GM18498 (cell line): ENCODE measurements around the gene CC2D1A.
A peak's percentile ranks its signal among the peaks of the same experiment; 100 is the strongest.

ENCODE experiments used
- ATAC-seq: cut with Tn5 transposase; IDR thresholded peaks from one replicate; pipeline ENCODE4 v1.9.1; 2021; ENCODE audit warnings: mild to moderate bottlenecking, moderate library complexity; ENCODE audit not compliant: unreplicated experiment

CC2D1A gene

DNA sequence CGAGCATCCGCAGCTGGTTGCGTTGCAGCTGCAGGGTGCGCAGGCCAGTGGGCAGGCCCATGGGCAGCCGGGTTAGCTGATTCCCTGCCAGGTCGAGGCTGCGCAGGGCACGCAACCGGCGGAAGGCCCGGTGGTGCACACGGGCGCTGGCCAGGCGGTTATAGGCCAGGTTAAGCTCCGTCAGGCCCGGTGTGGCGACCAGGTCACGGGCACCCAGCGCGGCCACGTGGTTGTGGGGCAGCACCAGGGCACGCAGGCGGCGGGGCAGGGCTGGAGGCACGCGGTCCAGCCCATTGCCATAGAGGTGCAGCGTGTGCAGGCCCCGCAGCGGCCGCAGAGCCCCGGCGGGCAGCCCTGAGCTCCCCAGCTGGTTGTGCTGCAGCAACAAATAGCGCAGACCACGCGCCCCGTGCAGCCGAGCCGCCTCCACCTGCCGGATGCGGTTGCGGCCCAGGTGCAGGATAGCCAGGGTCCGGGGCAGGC, 27.0 kb downstream of the CC2D1A start:
- no peak for ATAC-seq

DNA sequence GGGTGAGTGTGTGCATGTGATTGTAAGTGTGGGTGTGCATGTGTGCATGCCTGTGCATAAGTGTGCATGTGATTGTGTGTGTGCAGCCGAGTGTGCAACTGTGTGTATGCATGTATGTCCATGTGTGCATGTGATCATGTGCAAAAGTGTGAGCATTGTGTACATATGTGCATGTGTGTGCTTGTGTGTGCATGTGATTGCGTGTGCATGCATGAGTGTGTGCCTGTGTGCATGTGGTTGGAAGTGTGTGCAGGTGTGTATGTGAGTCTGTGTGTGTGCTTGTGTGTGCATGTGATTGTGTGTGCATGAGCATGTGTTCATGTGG, 28.7 kb downstream of the CC2D1A start:
- ATAC-seq, result no peak

DNA sequence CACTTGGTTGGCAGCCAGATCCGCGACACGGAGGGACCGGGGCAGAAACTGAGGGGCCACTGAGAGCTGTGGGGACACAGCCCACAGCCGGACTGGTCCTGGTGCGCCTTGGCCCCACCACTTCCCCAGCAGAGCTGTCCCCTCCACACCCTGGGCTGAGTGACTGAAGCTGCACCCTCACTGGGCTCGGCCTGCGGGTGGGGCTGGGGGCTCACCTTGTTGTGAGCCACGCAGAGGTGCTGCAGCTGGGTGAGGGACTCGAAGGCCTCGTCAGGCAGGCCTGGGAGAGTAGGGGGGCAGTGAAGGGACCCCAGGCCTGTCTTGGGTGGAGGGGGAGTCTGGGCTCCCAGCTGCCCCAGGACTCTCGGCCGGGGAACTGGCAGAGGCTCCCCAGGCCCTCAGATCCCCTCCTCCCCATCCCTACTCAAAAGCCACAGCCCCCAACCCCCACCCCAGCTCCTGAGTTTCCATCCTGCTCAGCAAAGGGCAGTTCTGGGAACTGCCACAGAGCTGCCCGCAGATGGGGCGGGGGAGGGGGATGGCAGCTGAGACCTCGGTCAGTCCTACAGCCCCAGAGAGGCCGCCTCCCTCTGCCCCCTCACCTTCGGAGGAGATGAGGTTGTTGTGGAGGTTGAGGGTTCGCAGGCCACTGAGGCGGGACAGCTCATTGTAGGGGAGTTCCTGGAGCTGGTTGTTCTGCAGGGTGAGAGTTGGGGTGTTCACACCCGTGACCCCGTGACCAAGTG, 29.9 kb downstream of the CC2D1A start:
- ATAC-seq, result no peak

DNA sequence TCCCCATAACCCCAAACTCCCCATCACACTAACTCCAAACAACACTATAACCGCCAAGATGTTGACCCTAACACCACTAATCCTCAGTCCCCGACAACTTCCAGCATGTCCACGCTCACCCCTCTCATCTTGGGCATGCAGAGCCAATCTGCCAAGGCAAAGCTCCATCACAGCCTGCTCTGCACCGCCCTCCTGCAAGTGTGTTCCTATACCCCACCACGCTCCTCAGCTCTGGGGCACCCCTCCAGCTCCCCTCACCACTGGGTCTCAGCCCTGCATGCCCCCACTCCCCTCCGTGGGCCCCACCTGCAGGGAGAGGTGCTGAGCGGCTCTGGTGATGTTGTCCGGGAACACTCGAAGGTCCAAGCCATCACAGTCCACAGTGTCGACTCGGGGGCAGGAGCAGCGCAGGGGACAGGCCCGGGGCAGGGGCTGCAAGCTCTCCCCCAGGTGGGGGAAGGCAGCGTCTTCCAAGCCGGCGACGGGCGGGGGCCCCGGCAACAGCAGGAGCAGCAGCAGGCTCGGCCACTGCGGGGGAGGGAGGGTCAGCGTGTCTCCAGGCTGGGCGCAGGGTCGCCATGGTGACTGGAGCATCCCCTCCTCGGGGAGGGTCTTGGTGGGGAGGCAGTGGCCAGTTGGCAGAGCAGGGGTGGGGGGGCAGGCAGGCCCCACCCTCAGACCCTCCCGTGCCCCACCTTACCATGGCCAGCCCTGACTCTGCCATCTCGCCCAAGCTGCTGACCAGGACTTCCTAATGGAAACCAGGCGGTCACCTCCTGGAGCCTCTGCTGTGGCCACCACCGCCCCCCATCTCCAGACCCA, 31.7 kb downstream of the CC2D1A start:
- no peak for ATAC-seq

DNA sequence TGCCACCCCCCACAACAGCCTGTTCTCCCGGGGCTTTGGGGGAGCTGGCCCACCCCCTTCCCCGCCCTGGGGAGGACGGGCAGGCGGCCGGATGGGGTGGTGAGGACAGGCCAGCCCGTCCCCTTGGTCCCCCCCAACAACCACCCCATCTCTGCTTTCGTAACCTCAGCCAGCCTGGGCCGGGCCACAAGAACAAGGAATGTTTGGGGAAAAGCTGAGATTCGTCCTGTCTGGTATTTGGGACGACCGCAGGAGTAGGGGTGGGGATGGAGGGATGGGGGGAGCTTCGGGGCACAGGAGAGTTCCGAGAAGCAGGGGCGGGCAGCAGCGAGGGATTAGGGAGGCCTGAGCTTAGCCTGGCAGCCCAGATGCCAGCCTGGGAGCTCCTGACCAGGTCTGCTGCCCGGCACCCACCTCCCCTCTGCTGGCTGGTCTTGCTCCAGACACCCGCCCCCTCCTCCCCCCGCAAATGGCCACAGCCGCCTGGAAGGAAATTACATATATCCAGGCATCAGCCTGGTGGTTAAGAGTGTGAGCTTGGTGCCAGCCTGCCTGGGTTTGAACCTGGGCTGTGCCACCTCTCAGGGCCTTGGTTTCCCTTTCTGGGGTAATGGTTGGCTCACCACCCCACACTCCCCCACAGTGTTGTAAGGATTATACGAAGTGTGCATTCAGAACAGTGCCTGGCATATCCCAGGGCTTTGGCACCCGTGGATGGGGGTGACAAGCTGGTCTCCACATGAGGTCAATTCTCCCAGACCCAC, 32.5 kb downstream of the CC2D1A start, which contains the start of gene PODNL1:
TSS of gene PODNL1 (minus strand) at position 117 of the 764 bp plus-strand sequence. CDS start 236 bp downstream, outside the sequence.
- ATAC-seq, result no peak

DNA sequence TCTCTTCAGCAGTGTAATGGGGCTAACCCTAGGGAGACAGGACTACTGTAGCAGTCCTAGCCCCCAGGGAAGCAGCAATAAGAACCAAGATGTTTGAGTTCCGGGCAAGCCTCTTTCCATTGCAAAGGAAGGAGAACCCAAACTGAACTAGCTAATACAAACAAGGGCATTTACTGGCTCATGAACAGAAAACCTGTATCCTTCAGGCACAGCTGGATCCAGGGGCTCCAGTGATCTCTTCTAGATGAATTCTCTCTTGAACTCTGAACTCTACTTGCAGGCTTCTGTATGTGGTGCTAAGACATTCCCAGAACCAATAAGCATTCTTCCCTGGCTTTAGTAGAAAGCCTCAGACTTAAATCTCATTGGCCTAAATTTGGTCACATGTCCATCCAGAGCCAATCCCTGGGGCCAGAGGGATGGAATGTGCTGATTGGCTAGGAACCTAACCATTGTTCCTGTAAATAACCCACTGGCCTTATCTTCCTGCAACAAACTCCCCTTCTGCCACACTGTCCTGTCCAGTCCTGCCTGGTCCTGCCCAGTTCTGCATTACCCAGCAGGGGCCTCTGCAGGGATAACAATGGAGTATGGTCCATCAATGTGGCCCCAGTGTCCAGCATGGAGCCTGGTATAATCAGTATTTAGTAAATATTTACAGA, 36.2 kb downstream of the CC2D1A start:
- no peak for ATAC-seq

DNA sequence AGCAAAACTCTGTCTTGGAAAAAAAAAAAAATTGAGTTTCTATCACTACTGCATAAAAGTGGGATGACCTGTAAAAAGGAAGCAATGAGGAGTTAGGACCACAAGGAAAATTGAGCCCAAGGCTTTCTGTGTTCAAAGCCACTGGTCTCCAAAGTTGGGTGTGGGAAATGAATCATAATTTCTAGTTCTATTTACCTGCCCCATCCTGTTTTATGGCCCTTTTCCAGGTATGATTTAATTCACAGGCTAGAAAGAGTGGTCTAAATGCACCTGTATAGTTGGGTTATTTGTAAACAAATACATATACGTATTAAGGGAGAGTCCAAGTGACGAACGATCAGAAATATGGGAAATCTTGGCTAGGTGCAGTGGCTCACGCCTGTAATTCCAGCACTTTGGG, 40.4 kb downstream of the CC2D1A start:
- no peak for ATAC-seq

DNA sequence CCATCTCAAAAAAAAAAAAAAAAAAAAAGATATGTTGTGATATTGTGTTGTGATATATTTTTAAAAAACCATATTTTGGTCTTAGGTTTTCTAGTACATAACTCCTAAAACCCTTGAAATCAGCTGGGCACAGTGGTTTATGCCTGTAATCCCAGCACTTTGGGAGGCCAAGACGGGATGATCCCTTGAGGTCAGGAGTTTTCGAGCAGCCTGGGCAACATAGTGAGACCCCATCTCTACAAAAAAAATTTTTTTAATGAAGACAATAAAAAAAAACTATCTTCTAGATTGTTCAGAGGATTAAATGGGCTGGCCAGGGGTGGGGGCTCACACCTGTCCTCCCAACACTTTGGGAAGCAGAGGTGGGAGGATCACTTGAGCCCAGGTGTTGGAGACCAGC, 45.0 kb downstream of the CC2D1A start:
- ATAC-seq, result no peak

DNA sequence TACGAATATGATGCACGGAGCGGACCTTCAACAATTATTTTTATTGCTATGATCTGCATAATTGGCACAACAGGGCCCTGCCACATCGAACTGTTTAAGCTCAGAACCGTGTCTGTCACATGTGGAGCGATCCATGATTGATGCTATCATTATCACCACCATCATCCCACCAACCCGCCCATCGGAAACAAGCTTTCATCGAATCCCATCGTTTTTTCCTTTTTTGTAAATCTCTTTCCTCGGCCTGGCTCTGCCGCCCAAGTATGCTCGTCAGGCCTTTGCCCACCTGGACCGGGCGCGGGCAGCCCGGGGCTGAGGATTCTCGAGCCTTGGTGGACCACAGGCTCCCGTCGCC, 45.8 kb downstream of the CC2D1A start:
- ATAC-seq, result peak; percentile 2

DNA sequence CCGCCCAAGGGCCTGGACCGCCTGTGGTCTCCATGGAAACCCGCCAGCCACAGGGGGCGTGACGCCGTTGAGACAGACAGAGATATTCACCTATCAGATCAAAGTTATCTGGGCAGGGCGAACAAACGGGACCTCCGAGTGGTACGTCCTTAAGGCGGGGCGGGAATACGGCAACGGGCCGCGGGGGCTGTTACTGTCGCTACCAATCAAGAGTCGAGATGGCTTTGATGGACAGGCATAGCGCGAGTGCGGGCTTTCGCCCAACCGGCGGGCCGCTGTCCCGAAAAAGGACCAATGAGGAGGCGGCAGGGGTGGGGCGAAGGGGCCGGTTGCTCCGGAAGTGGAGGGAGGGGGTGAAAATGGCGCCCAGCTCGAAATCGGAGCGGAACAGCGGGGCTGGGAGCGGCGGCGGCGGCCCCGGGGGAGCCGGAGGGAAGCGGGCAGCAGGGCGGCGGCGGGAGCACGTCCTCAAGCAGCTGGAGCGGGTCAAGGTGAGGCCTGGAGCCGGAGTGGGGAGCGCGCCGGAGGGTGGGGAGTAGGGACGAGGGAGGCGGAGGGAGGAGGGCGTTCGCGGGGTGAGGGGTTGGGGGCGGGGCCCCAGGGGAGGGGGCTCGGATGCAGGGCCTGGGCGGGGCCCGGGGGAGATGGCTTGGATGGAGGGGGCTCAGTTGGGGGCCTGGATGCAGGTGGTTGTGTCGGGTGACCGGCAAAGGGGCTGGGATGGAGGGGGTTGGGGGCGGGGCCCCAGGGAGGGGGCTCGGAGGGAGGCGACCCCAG, 46.3 kb downstream of the CC2D1A start, which contains the start of gene DCAF15:
TSS of gene DCAF15 (plus strand) at position 356 of the 777 bp plus-strand sequence. CDS start at position 360, 4 bp downstream.
- ATAC-seq, result peak; percentile 97

DNA sequence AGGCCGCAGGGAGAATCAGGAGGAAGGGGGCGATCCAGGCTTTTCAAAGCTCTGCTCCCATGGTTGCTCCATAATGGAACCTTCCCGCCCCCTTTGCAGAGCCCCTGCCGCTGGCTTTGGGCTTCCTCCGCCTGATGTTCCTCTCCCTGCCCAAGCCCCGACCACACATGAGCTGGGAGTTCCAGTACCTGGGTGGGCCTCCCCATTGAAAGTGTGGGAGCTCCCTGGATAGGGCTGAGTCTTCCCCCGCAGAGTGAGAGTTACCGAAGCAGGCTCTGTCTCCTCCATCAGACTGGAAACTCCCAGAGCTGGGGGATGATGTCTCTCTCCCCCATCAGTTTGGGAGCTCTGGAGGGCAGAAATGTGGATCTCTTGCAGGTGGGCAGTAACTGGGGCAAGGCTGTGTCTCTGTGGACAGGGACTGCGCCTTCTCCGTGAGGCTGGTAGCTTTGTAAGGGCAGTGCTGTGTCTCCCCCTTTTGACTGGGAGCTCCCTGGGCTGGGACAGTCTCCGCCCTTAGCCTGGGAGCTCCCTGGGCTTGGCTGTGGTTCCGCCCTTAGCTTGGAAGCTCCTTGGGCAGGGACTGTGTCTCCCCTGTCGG, 47.0 kb downstream of the CC2D1A start:
- no peak for ATAC-seq

DNA sequence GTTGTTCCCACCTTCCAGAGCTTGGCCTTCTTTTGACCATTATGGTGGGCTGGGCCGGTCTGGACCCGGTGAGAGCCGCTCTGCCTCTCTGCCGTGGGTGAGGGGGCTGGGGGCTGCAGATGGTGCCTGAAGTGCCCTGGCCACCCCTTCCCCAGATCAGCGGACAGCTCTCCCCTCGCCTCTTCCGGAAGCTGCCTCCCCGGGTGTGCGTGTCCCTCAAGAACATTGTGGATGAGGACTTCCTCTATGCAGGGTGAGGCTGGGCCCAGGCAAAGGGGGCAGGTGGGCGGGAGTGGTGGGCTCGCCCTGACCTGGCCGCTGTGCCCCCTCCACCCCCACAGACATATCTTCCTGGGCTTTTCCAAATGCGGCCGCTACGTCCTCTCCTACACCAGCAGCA, 48.2 kb downstream of the CC2D1A start:
- no peak for ATAC-seq

DNA sequence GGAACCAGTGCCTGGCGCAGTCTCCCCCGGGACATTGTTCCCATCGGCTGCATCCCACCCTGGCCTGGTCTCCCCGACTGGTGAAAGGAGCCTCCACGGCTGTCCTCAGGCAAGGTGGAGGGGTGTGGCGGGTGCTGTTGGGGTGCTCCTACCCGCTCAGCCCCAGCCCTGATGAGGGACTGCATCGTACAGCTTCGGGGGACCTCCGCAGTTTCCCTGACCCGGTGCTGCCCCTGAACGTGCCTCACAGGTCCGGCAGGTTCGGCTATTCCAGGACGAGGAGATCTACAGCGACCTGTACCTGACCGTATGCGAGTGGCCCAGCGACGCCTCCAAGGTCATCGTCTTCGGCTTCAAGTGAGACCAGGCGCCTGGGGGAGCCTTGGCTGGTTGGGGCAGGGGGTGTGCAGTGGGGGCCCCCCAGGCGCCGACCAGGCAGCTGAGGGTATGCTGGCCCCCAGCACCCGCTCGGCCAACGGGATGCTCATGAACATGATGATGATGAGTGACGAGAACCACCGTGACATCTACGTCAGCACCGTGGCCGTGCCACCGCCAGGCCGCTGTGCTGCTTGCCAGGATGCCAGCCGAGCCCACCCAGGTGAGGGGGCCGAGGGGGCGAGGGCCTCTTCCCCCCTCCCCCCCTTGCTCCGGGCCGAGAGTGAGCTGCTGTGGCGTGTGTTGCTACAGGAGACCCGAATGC, 49.8 kb downstream of the CC2D1A start:
- no peak for ATAC-seq

DNA sequence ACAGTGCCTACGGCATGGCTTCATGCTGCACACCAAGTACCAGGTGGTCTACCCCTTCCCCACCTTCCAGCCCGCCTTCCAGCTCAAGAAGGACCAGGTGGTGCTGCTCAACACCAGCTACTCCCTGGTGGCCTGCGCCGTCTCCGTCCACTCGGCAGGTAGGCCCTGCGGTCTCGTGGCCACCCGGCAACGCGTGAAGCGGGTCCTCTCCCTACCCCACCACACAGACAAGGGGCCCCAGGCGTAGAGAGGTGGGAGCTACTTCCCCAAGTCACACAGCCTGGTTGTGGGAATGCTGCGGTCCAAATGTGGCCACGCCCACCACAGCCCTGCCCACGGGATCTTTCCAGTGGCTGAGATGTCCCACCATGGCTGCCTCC, 50.4 kb downstream of the CC2D1A start:
- ATAC-seq, result no peak

DNA sequence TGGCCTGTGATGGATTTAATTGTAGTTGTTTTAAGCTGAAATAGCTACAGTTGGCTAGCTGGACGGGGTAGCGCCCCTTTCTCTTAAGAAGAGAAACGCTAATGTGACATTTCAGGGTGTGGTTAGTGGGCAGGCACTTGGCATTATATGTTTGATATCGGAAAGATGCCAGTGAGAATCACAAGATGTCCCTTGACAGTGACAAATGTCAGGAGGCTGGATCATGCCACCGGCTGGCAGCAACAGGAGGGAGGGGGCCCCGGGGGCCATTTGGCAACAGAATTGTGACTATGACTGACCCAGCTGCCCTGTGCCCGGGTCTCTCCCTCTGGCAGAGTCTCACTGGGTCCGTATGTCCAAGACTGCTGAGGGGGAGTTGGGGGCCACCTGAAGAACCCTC, 51.0 kb downstream of the CC2D1A start:
- ATAC-seq, result no peak

DNA sequence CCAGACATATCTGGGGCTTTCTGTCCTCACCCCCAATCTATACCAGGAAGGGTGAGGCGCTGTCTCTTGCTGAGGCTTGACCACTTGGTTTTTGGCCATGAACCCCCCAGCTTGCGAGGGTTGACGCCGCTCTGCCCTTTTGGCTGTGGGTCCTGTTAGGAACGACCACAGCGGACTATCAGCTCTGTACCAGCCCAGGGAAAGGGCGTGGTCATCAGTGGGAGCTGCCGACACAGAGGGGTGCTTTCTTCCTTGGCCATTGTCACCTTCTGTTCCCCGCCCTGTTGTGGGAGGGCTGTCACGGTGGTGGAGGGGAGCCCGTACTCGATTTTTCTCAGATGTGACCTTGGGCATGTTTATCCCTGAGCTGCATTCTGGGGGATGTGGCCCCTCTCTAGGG, 52.0 kb downstream of the CC2D1A start:
- ATAC-seq, result no peak

DNA sequence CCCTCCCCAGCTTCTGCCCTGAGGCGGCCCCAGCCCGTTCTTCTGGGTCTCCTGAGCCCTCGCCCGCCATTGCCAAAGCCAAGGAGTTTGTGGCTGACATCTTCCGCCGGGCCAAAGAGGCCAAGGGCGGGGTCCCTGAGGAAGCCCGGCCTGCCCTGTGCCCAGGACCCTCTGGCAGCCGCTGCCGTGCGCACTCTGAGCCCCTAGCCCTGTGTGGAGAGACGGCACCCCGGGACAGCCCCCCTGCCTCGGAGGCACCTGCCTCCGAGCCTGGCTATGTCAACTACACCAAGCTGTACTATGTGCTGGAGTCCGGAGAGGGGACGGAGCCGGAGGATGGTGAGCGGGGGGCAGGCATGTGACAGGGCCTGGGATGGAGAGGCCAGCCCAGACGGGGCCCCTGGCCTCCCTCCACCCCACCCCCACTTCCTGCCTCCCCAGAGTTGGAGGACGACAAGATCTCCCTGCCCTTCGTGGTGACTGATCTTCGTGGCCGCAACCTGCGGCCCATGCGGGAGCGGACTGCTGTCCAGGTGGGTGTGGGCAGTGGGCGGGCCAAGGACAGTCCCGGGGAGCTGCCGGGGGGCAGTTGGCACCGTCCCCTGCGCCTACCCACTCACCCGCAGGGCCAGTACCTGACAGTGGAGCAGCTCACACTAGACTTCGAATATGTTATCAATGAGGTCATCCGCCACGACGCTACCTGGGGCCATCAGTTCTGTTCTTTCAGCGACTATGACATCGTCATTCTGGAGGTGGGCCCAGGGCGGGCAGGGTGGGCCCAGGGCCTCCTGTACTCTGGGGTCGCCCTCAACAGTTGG, 53.4 kb downstream of the CC2D1A start:
- no peak for ATAC-seq
